Mucosa of rectum (tissue), 2 donors: ENCODE data around the gene GNL2.

ENCODE experiments used
- H3K27ac ChIP-seq, 2 donors: one replicate each; pipeline ENCODE4 v1.7.0; 2013; ENCODE audit warnings: inconsistent platforms in 2 of 2, low read depth in 2 of 2, low read length in 2 of 2
- H3K27me3 ChIP-seq, 2 donors: one replicate each; pipeline ENCODE4 v1.7.0; 2013; ENCODE audit warnings: low read length in 2 of 2; ENCODE audit not compliant: control insufficient read depth in 2 of 2, insufficient read depth in 2 of 2
- H3K36me3 ChIP-seq, 2 donors: one replicate each; pipeline ENCODE4 v1.7.0; 2013; ENCODE audit warnings: low read length in 2 of 2; ENCODE audit not compliant: control insufficient read depth in 2 of 2, insufficient read depth in 2 of 2
- H3K4me1 ChIP-seq, 2 donors: one replicate each; pipeline ENCODE4 v1.7.0; 2013; ENCODE audit warnings: low read length in 2 of 2, mild to moderate bottlenecking in 1 of 2; ENCODE audit not compliant: control insufficient read depth in 2 of 2, insufficient read depth in 2 of 2
- H3K4me3 ChIP-seq, 2 donors: one replicate each; pipeline ENCODE4 v1.7.0; 2013; ENCODE audit warnings: low read length in 2 of 2
- H3K9ac ChIP-seq, 2 donors: one replicate each; pipeline ENCODE4 v1.7.0; 2013; ENCODE audit warnings: low read length in 2 of 2, low read depth in 1 of 2, mild to moderate bottlenecking in 1 of 2
- H3K9me3 ChIP-seq, 2 donors: one replicate each; pipeline ENCODE4 v1.7.0; 2013; ENCODE audit warnings: low read length in 2 of 2; ENCODE audit not compliant: control insufficient read depth in 2 of 2
- donor health status: healthy.
- donor health status: Normal muscosa, but diverticular disease.

GNL2 gene

GRCh38 chr1:37517569-37517968, 78.2 kb downstream of the GNL2 start:
- Histone ChIP-seq H3K36me3 (peaks cover 0 to under 1% of the 10 kb centered on the region in 2 donors), H3K9me3 (no peaks in the 10 kb centered on the region), H3K27me3 (no peaks in the 10 kb centered on the region), H3K4me1 (peaks cover 5 to 16% of the 10 kb centered on the region in 2 donors), H3K27ac (no peak overlapping the region), H3K9ac (no peak overlapping the region), H3K4me3 (no peak overlapping the region)
